ENCODE results near the gene WRAP53.

GRCh38 chr17:7647018-7647417, 41.3 kb upstream of the WRAP53 start:
- TF ChIP-seq CTCF (conservative IDR thresholded peaks at IDR 0.05) (no peak), ZFX (IDR thresholded peaks at IDR 0.05) (no peak)

Measured in C4-2B (cell line).